ENCODE data around the gene ZNF438. TPM values are rescaled to one million over a fixed set of nuclear protein-coding genes. Genes with fewer than 3 reads are reported as not detected.
"Not testable (repeated sequence)": the region's sequence is repeated elsewhere in the genome, so short reads cannot be mapped to it uniquely, and the experiment has no call there.

The ZNF438 gene
- total RNA-seq, 1 donor from 2014 or later = 2.4 TPM

- no peaks in the 10 kb centered on the region for H3K36me3 Mint-ChIP-seq (ENCODE audit: low read depth)
- H3K27ac Mint-ChIP-seq = no peak overlapping the region
- no peak overlapping the region for H3K4me3 Mint-ChIP-seq
- no peaks in the 10 kb centered on the region for H3K27me3 Mint-ChIP-seq (ENCODE audit: insufficient read depth)
- H3K4me1 Mint-ChIP-seq (ENCODE audit: low read depth) = peaks cover 13% of the 10 kb centered on the region
- no peaks in the 10 kb centered on the region for H3K9me3 Mint-ChIP-seq
- no peak for DNase-seq (ENCODE audit: low spot score)
- intact Hi-C loops (cut with micrococcal nuclease) = no loop called here
Measured at GRCh38 chr10:31036209-31036608, 4.5 kb upstream of the ZNF438 start.

DNA sequence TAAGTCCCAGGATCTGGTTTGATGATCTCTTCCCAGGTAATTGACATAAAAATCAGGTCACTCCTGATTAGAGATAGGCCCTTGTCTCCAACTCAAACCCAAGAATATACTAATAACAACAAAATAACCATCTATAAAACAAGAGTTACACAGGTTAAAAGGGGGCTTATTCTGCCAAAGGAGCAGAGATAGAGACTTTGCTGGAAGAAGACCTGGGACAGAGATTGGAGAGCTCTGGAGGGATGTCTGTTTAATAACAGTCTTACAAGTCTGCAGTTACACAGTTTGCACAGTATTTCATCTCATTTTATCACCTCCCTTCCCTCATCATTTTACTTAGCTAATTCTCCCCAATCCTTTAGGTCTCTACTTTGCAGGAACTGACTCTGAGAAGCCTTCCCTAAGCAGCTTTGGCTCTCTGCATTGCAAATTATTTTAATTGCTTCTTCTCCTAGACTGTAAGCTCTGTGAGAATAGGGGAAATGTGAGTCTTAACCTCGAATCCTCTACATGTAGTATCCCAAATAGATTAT, 3.7 kb upstream of the ZNF438 start:
- H3K9me3 Mint-ChIP-seq = no peaks in the 10 kb centered on the region
- H3K36me3 Mint-ChIP-seq (ENCODE audit: low read depth) = no peaks in the 10 kb centered on the region
- no peaks in the 10 kb centered on the region for H3K27me3 Mint-ChIP-seq (ENCODE audit: insufficient read depth)
- intact Hi-C loops (cut with micrococcal nuclease) = no loop called here
- no peak overlapping the region for H3K27ac Mint-ChIP-seq
- H3K4me3 Mint-ChIP-seq = no peak overlapping the region
- peaks cover 21% of the 10 kb centered on the region for H3K4me1 Mint-ChIP-seq (ENCODE audit: low read depth)
- no peak for DNase-seq (ENCODE audit: low spot score)

GRCh38 chr10:31034098-31034909, 2.6 kb upstream of the ZNF438 start:
- Mint-ChIP-seq H3K4me1 (ENCODE audit: low read depth) (peaks cover 25% of the 10 kb centered on the region), H3K9me3 (no peaks in the 10 kb centered on the region), H3K27me3 (ENCODE audit: insufficient read depth) (no peaks in the 10 kb centered on the region), H3K27ac (no peak overlapping the region), H3K4me3 (no peak overlapping the region), H3K36me3 (ENCODE audit: low read depth) (no peaks in the 10 kb centered on the region)
- intact Hi-C loops (cut with micrococcal nuclease) = loop anchor here (5.0 kb wide), 3 partner anchors 307 to 673 kb away; no protein-coding TSS in a partner anchor
- DNase-seq (ENCODE audit: low spot score) = no peak

DNA sequence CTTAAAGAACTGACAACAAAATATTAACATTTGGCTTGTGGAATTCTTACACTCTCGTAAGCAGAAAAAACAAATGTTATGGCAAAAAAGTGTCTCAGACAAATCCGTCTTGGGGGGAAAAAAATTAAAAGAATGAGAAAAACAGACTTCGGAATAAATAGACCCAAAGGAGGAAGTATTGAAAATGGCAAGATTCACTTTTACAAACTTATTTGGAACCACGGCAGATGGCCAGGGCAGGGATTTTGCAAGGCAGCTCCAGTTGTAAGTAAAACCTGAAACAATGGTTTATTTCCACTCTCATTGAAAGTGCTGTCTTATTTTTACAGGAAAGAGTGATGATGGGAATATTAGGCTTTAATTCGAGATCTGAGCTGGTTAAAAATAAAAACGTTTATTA, 1.5 kb upstream of the ZNF438 start:
- Mint-ChIP-seq H3K27me3 (ENCODE audit: insufficient read depth) (no peaks in the 10 kb centered on the region), H3K4me3 (peak overlapping the region; percentile 88), H3K9me3 (no peaks in the 10 kb centered on the region), H3K27ac (no peak overlapping the region), H3K4me1 (ENCODE audit: low read depth) (peaks cover 25% of the 10 kb centered on the region), H3K36me3 (ENCODE audit: low read depth) (no peaks in the 10 kb centered on the region)
- DNase-seq (ENCODE audit: low spot score) = no peak
- intact Hi-C loops (cut with micrococcal nuclease) = loop anchor here (2.0 to 5.0 kb wide), 6 partner anchors 50 to 674 kb away; no protein-coding TSS in a partner anchor

DNA sequence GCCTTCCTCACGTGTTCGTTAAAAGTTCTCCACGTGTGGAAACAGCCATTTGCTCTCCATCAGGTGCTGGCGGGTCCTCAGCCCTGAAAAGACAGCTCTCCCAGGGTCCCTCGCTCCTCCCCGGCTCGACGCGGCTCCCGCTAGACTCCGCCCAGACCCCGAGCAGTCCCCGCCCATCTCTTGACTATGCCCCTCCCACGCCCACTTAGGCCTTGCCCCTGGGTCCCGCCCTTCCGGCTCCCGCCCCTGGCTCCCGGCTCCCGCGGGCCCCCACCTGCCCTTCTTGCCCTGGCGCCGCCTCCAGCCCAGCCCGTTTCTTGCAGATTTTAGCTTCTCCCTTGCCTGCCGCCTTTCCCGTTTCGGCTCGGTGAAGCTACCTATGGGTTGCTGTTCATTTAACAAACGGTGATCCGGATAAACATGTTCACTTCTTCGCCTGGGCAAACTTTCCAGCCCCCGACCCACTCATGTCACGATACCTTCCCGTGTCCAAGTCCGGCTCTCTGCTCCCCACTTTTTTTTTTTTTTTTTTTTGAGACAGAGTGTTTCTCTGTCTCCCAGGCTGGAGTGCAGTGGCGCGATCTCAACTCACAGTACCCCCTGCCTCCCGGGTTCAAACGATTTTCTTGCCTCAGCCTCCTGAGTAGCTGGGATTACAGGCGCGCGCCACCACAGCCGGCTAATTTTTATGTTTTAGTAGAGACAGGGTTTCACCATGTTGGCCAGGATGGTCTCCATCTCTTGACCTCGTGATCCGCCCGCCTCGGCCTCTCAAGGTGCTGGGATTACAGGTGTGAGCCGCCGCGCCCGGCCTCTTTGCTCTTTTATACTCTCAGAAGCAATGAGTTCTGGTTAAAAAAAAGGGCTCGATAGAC, 830 bp upstream of the ZNF438 start:
- Mint-ChIP-seq H3K36me3 (ENCODE audit: low read depth) (peaks cover under 1% of the 10 kb centered on the region), H3K27ac (peak overlapping the region; percentile 99)
- intact Hi-C loops (cut with micrococcal nuclease) = loop anchor here (1.0 to 5.0 kb wide), 13 partner anchors 46 to 728 kb away; partner anchors contain the start of gene ZEB1

DNA sequence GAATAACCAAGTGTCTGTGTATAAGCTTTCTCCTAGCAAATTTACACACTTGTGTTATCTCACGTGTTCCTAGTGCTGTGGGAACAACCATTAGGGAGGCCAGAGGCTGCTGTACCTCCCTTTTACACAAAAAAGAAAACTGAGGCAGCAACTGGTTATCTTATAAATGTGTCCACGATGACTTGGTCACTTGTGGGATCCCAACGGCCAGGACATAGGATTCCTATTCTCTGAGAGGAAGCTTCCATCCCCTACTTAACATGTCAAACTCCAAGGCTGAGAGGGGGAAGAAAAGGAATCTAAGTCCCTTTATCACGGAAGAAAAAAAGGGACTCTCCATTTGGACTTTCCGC, 484 bp downstream of the ZNF438 start:
- no peak for DNase-seq (ENCODE audit: low spot score)
- peak overlapping the region; percentile 88 for H3K4me3 Mint-ChIP-seq
- H3K27me3 Mint-ChIP-seq (ENCODE audit: insufficient read depth) = no peaks in the 10 kb centered on the region
- H3K27ac Mint-ChIP-seq = peak overlapping the region; percentile 62
- H3K4me1 Mint-ChIP-seq (ENCODE audit: low read depth) = peaks cover 25% of the 10 kb centered on the region
- intact Hi-C loops (cut with micrococcal nuclease) = loop anchor here (1.0 to 5.0 kb wide), 6 partner anchors 32 to 777 kb away; no protein-coding TSS in a partner anchor
- H3K36me3 Mint-ChIP-seq (ENCODE audit: low read depth) = peaks cover 2% of the 10 kb centered on the region
- no peaks in the 10 kb centered on the region for H3K9me3 Mint-ChIP-seq

More for the DNA sequence above, 830 bp upstream of the ZNF438 start:
- DNase-seq (ENCODE audit: low spot score) = peak; percentile 91
- peaks cover 25% of the 10 kb centered on the region for H3K4me1 Mint-ChIP-seq (ENCODE audit: low read depth)
- H3K9me3 Mint-ChIP-seq = no peaks in the 10 kb centered on the region
- no peaks in the 10 kb centered on the region for H3K27me3 Mint-ChIP-seq (ENCODE audit: insufficient read depth)
- H3K4me3 Mint-ChIP-seq = peak overlapping the region; percentile 88

DNA sequence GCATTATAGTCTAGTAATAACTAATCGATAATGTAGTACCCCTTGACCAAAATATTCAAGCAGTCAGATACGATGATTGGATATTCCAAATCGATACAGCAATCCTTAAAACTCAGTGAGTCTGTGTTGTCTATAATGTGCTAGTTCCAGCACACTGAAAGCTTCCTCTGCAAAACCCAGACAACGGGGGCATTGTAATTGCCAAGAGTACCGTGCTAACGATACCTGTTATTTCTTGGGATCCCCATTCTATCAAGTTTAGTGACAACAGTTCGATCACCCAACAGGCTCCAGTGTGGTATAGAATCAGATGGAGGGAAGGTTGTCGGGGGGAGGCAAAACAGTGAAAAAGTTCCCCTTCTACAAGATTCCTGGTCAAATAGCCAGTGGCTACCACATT, 865 bp downstream of the ZNF438 start:
- no peak for DNase-seq (ENCODE audit: low spot score)
- Mint-ChIP-seq H3K27ac (peak overlapping the region; percentile 26), H3K36me3 (ENCODE audit: low read depth) (peaks cover 2% of the 10 kb centered on the region), H3K4me1 (ENCODE audit: low read depth) (peaks cover 25% of the 10 kb centered on the region), H3K27me3 (ENCODE audit: insufficient read depth) (no peaks in the 10 kb centered on the region), H3K4me3 (peak overlapping the region; percentile 88), H3K9me3 (no peaks in the 10 kb centered on the region)
- intact Hi-C loops (cut with micrococcal nuclease) = loop anchor here (1.0 to 5.0 kb wide), 6 partner anchors 31 to 778 kb away; no protein-coding TSS in a partner anchor

GRCh38 chr10:31030260-31030659, 1.4 kb downstream of the ZNF438 start:
- Mint-ChIP-seq H3K9me3 (no peaks in the 10 kb centered on the region), H3K4me3 (no peak overlapping the region), H3K36me3 (ENCODE audit: low read depth) (peaks cover 2% of the 10 kb centered on the region), H3K27ac (no peak overlapping the region), H3K27me3 (ENCODE audit: insufficient read depth) (no peaks in the 10 kb centered on the region), H3K4me1 (ENCODE audit: low read depth) (peaks cover 25% of the 10 kb centered on the region)
- no peak for DNase-seq (ENCODE audit: low spot score)
- intact Hi-C loops (cut with micrococcal nuclease) = loop anchor here (2.0 to 5.0 kb wide), 4 partner anchors 303 to 677 kb away; no protein-coding TSS in a partner anchor

DNA sequence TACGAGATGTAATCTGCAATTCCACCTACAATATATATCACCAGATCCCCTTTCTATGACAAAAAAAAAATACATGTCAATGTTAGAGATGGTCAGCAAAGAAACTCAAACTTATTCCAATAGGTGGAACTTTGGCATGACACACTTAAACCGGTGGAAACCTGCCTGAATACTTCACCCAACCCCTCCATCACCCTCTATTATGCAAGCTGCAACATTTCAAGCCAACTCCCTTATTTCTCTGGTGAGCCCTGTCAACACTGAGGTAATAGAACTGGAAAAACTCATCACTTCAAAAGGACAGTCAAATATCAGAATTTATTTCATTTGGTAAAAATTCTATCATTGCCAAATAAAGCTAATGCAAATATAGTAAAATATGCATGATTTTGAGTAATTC, 3.6 kb downstream of the ZNF438 start:
- Mint-ChIP-seq H3K27ac (no peak overlapping the region), H3K36me3 (ENCODE audit: low read depth) (peaks cover 2% of the 10 kb centered on the region), H3K27me3 (ENCODE audit: insufficient read depth) (no peaks in the 10 kb centered on the region), H3K9me3 (peaks cover 2% of the 10 kb centered on the region), H3K4me1 (ENCODE audit: low read depth) (peaks cover 17% of the 10 kb centered on the region), H3K4me3 (no peak overlapping the region)
- intact Hi-C loops (cut with micrococcal nuclease) = no loop called here
- DNase-seq (ENCODE audit: low spot score) = no peak

DNA sequence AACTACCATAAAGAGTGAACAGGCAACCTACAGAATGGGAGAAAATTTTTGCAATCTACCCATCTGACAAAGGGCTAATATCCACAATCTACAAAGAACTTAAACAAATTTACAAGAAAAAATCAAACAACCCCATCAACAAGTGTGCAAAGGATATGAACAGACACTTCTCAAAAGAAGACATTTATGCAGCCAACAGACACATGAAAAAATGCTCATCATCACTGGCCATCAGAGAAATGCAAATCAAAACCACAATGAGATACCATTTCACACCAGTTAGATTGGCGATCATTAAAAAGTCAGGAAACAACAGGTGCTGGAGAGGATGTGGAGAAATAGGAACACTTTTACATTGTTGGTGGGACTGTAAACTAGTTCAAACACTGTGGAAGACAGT, 5.4 kb downstream of the ZNF438 start:
- H3K36me3 Mint-ChIP-seq (ENCODE audit: low read depth); H3K4me3 Mint-ChIP-seq; H3K27ac Mint-ChIP-seq; H3K27me3 Mint-ChIP-seq (ENCODE audit: insufficient read depth); H3K9me3 Mint-ChIP-seq; DNase-seq (ENCODE audit: low spot score); intact Hi-C loops (cut with micrococcal nuclease): not testable (repeated sequence)
- H3K4me1 Mint-ChIP-seq (ENCODE audit: low read depth) = peaks cover 14% of the 10 kb centered on the region

DNA sequence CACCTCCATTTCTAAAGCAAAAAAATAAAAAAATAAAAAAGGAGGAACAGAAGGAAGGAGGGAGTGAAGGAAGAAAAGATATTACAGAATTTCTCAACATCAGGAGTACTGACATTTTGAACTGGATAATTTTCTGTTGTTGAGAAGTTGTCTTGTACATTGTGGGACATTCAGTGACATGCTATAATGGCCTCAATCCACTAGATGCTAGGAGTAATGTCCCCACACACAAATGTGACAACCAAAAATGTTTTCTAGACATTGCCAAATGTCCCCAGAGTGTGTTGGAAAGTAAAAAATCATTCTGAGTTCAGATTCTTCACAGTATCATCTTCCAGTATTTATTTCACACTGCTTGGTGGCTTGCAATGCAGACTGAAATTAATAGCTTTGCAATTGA, 6.5 kb downstream of the ZNF438 start:
- intact Hi-C loops (cut with micrococcal nuclease) = no loop called here
- no peak for DNase-seq (ENCODE audit: low spot score)
- Mint-ChIP-seq H3K27ac (no peak overlapping the region), H3K4me1 (ENCODE audit: low read depth) (peaks cover 2% of the 10 kb centered on the region), H3K27me3 (ENCODE audit: insufficient read depth) (no peaks in the 10 kb centered on the region), H3K4me3 (no peak overlapping the region), H3K36me3 (ENCODE audit: low read depth) (peaks cover 2% of the 10 kb centered on the region), H3K9me3 (peaks cover 2% of the 10 kb centered on the region)

DNA sequence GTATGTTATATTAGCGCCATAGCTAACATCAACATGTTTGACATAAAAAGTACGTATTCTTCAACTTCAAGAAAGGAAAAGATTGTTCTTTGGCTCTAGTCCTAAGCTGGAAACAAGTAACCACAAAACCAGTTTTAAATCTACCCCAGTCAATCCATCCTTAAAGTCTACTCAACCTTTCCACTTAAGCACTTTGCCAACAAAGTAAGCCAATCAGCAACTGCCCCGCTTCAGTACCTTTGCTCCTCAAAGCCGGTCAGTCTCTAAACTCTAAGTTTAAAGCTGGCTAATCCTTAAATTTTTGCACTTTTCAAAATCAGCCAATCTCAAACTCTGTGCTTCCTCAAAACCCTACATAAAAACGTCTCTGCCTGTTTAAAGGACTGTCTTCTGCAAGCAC, 8.1 kb downstream of the ZNF438 start:
- Mint-ChIP-seq H3K27ac (no peak overlapping the region), H3K4me1 (ENCODE audit: low read depth) (peaks cover 6% of the 10 kb centered on the region), H3K4me3 (no peak overlapping the region), H3K27me3 (ENCODE audit: insufficient read depth) (peaks cover 2% of the 10 kb centered on the region), H3K9me3 (peaks cover 2% of the 10 kb centered on the region), H3K36me3 (ENCODE audit: low read depth) (peaks cover 2% of the 10 kb centered on the region)
- intact Hi-C loops (cut with micrococcal nuclease) = no loop called here
- no peak for DNase-seq (ENCODE audit: low spot score)

Data from activated T-helper 1 cell treated with anti-CD3 and anti-CD28 coated beads, Interleukin-12 subunit alpha, Interleukin-12 subunit beta, Interleukin-2, Interleukin-4 antibody, amounts not matched to agents 30 ng/mL and 10 ng/mL and 1 ng/mL, durations not matched to agents 14 hours and 24 hours and 36 hours (primary cell).